Activated T-helper 9 cell treated with anti-CD3 and anti-CD28 coated beads, Interleukin-2, amount 50 U/mL, for 16 hours (primary cell): ENCODE measurements around the gene PKD2L1.
"Not testable (repeated sequence)": the region's sequence is repeated elsewhere in the genome, so short reads cannot be mapped to it uniquely, and the experiment has no call there.

Source experiments
- DNase-seq: peaks from one replicate; pipeline ENCODE4 v3.0.0-alpha.2; 2020; ENCODE audit warnings: low read depth

The PKD2L1 gene

GRCh38 chr10:100333661-100334440 lies 3.8 kb upstream of the PKD2L1 start:
- no peak for DNase-seq

GRCh38 chr10:100333106-100333505 lies 3.1 kb upstream of the PKD2L1 start:
- no peak for DNase-seq

DNA sequence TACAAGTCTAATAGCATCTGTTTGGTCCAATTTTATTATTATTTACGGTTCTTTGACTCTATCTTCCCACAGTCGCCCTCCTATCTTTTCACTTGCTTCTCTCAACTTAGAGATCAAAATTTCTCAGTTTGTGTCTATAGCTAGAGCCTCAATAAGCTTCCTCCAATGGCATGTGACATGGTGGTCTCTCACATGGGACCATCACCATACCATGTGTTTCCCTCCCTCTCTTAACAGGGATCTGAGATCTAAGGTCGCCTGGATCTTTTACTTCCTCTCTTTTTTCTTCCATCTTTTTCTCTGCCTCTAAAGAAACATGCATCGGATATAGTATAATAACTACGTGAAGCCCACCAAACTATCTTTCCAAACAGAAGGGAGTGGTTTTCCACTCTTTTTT lies 1.8 kb downstream of the PKD2L1 start:
- no peak for DNase-seq

DNA sequence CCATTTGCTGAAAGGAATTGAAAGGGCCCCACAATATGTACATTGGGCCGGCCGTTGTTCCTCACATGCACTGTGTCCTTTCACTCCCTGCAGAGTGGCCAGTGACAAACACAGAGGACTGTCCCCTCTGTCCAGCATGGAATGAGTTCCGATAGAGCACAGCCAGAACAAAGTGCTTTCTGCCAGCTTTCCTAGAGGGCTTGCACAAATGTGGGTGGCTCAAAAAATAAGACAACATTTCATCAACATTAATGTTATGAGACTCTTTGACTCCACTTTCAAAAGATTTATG lies 2.4 kb downstream of the PKD2L1 start:
- no peak for DNase-seq

GRCh38 chr10:100327007-100327717 lies 2.9 kb downstream of the PKD2L1 start:
- DNase-seq = no peak

GRCh38 chr10:100325158-100325557 lies 4.9 kb downstream of the PKD2L1 start:
- DNase-seq = no peak

- DNase-seq = no peak
Observed at GRCh38 chr10:100319707-100320402, 10.2 kb downstream of the PKD2L1 start.

- no peak for DNase-seq
Observed at GRCh38 chr10:100318207-100318606, 11.8 kb downstream of the PKD2L1 start.

- no peak for DNase-seq
Observed at GRCh38 chr10:100315615-100316014, 14.4 kb downstream of the PKD2L1 start.

DNA sequence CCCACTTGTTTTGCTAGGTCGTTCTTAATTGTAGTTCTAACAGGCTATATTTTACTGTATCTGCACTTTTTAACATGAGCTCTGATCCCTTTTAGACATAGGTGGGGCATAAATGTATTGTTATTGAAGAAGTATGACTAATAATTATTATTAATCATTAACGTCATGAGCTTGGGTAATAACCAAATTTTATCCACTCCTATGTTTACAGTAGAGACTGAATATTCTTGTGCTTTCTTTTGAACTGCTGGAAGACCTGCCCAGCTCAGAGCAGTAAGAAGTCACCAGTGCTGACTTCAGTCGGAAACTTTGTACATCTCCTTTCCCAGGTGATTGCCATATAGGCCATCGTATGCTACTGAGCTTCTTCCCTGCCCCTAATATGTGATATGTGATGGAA lies 18.7 kb downstream of the PKD2L1 start:
- DNase-seq = no peak

DNA sequence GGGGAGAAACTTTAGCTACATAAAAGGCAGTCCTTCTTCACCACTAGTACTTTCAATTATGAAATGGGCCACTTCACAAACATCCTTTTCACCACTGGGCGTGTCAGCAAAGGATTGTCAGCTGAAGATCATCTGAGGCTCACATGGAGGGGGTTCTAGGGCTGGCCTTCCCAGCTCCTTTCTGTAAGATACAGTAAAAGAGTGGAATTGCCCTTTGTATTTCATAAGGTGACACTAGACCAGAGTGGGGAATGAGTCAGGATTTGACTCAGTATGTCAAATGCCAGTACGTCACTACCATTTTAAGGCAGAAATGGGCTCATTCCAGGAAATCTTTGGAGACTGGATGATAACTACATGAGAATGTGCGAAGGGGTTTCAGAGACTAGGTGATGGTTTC lies 22.3 kb downstream of the PKD2L1 start:
- DNase-seq = no peak

DNA sequence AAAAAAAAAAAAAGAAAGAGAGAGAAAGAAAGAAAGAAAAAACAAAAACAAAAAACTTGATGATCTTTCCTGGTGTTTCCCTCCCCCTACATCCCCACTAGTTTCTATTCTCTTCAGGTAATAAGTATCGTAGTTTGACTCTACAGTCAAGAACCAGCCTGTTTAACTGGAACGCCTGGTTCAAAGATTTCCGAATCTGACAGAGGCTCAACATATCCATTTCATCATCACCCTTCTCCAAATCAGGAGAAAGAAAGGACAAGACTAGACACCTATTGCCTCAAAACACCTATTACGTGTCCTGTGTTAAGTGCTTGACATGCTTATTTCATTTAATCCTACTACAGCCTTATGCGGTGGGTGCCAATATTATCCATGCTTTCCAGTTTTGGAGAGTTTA lies 23.2 kb downstream of the PKD2L1 start:
- DNase-seq = no peak

DNA sequence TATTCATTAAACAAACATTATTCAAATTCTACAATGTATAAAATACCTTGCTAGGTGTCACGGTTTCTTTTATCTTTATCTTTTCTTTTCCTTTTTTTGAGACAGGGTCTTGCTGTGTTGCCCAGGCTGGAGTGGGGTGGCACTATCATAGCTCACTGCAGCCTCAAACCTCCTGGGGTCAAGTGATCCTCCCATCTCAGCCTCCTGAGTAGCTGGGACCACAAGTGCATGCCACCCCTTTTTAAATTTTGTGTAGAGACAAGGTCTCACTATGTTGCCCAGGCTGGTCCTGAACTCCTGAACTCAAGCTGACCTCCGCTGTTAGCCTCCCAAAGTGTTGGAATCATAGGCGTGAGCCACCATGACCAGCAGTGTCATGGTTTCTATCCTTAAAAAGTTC lies 25.6 kb downstream of the PKD2L1 start:
- no peak for DNase-seq

GRCh38 chr10:100303724-100304319 lies 26.2 kb downstream of the PKD2L1 start:
- no peak for DNase-seq

GRCh38 chr10:100301123-100301522 lies 28.9 kb downstream of the PKD2L1 start:
- not testable (repeated sequence) for DNase-seq

- no peak for DNase-seq
Observed at GRCh38 chr10:100297242-100297641, 32.8 kb downstream of the PKD2L1 start.

GRCh38 chr10:100293066-100293465 lies 37.0 kb downstream of the PKD2L1 start:
- DNase-seq = no peak

GRCh38 chr10:100292300-100292699 lies 37.7 kb downstream of the PKD2L1 start:
- DNase-seq = not testable (repeated sequence)

DNA sequence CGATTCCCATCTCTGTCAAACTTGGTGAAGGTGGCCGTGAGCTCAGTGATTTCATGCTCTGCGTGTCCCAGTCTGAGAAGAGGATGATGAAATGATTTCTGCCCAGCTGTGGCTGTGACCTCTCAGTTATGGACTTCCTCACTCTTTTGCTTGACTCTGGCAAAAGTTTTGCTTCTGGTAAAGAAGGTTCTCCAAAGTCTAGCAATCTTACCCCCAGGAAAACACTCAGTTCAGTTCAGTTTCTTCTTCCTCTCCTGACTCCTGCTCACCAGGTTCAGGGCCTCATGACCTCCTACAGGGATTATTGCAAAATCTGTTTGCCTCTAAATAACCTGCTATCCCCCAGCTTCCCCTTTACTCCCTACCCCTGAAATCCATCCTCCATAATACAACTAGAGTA lies 38.7 kb downstream of the PKD2L1 start:
- no peak for DNase-seq

GRCh38 chr10:100289641-100290040 lies 40.4 kb downstream of the PKD2L1 start:
- DNase-seq = no peak

DNA sequence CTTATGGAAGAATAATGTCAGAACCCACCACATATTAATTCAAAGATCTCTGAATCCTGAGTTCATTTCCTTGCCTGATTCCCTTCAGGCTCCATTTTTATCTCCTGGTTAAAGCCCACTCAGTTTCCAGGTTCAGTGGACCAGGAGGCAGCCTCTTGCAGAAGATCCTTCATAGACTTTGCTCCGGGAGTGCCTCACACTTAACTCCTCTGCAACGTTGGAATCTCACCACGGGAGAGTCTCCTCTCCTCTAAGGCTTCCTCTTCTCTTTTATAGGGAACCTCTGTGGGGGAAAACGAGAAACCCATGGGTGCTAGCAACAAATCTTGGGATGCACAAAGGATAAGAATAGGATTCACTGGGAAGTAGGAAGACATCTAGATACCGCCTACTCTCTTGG lies 41.8 kb downstream of the PKD2L1 start:
- DNase-seq = no peak

GRCh38 chr10:100287756-100288155 lies 42.3 kb downstream of the PKD2L1 start:
- no peak for DNase-seq
